ENCODE results near the gene SCAPER.
"Not testable (repeated sequence)": the region's sequence is repeated elsewhere in the genome, so short reads cannot be mapped to it uniquely, and the experiment has no call there.

The SCAPER gene

DNA sequence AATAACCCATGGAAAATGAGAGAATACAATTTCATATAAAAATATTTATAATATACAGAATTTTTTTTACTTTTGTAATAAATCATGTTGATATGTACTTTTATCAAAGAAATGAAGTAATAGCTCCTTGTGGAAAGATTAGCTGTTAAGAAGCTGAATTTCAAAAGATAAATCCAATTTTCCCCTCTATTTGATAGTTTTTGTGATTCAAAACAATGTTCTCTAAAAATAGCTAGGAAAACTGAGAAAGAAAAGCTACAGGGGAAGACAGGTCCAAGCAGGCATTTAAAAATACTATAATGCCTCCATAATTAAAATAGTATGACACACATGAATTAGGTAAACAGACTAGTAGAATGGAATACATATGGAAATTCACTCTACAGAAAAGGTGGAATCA lies 44.9 kb downstream of the SCAPER start:
- no peak for DNase-seq

DNA sequence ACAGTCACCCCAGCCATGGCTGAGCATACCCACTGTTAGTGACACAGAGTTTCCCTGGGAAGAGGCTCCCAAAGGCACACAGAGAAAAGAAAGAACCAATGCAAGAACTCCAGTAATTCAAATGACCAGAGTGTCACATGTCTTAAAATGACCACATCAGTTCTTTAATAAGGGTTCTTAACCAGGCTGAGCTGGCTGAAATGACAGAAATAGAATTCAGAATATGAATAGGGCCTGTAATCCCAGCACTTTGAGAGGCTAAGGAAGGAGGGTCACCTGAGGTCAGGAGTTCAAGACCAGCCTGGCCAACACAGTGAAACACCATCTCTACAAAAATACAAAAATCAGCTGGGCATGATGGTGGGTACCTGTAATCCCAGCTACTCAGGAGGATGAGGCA lies 54.8 kb downstream of the SCAPER start:
- not testable (repeated sequence) for DNase-seq

DNA sequence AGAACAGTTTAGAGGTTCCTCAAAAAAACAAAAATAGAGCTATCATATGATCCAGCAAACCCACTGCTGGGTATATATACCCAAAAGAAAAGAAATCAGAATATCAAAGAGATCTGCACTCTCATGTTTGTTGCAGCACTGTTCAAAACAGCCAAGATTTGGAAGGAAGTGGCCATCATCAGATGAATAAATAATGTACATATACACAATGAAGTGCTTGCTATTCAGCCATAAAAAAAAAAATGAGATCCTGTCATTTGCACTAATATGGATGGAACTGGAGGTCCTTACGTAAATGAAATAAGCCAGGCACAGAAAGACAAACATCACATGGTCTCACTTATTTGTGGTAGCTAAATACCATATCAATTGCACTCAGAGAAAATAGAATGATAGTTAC lies 58.4 kb downstream of the SCAPER start:
- DNase-seq: no peak

DNA sequence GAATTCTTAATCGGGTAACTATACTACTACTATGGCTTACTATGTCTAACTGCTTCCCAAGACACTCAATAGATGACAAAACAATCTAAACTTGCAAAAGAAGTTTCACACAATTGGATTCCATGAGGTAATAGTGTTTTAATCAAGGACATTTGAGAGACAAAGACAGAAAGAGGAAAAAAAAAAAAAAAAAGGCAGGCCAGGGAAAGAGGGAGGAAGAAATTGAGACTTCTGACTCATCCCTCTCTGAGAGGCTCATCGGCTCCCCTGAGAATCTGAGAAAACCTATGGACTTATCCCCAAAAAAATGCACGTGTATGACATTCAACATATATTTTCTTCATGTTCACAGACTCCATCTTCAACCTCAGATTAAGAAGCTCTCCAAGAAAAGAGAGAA lies 61.0 kb downstream of the SCAPER start:
- DNase-seq: no peak

DNA sequence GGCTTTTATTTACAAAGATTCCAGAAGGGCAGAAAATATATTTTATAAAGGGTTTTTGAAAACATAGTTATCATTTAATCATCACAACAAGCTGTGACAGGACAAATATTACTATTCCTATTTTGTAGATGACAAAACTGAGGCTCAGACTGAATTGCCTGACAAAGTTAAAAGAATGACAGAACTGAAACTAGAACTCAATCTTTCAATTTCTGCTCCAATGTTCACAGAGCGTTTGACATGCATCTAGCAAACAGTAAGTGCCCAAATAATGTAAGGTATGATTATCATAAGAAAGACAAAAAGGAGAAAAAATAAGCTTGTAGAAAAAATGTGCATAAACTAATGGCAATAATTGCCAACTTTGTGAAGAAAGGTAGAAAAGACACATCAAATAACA lies 61.9 kb downstream of the SCAPER start:
- no peak for DNase-seq

DNA sequence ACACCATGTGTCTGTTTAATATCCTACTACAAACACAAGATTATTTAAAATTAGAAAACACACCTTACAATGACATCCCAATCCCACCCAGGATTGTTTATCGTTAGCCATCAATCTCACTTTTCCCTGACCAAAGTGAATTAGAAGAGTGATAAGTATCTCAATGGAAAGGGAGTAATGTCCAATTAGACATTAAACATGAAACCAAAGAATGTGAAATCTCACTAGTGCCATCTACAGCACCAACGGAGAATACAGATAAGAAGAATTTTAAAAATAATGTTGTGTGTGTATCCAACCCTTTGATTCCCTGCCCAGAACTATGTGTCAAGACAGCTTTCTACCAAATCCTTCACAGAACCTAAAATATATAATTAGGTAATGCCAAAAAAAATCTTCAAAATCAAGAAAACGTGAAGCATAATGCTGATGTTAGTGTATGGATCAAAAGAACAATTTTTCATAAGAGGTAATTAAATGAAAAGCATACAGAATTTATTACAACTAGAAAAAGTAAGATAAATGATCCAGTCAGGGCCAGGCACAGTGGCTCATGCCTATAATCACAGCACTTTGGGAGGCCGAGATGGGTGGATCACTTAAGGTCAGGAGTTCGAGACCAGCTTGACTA lies 64.2 kb downstream of the SCAPER start:
- DNase-seq: peak; percentile 5 to 37

DNA sequence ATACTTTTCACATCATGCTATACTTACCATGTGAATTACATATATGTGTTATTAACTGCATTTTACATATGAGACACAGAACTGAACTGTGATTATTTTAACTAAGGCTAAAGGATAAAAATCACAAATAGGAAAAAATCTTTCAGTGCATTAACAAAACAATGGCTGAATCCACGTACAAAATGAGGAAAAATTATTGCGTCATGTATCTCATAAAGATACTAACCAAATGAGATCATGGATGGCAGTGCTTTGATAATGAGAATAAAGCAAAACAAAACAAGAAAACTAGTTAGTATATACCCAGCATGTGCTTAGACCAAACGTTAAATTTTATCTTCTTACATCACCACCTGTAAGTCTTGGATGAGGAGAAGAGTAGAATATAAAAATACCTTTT lies 66.0 kb downstream of the SCAPER start:
- DNase-seq: no peak

DNA sequence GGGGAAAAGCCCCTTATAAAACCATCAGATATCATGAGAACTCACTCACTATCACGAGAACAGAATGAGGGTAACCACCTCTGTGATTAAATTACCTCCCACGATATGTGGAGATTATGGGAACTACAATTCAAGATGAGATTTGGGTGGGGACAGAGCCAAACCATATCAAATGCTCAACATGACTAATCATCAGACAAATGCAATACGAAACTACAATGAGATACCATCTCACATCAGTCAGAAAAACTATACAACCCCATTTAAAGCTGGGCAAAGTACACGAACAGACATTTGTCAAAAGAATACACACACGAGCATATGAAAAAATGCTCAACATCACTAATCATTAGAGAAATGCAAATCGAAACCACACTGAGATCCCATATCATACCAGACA lies 67.7 kb downstream of the SCAPER start:
- no peak for DNase-seq

DNA sequence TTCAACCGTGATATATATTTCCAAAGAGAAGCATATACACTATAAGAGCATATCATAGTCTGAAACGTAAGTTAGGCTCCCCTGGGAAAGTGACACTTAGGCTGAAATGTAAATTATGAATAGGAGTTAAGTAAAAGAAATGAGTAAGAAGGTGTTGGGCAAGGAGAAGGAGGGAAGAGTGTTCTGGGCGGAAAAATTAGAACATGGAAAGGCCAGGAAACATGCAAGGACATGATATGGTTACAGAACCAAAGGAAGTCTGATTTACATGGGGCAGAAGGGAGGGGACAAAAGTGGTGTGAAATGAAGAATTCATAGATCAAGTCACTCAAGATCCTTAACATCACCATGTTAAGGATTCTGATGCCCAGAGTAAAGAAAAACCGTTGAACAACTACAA lies 75.2 kb downstream of the SCAPER start:
- DNase-seq: no peak

DNA sequence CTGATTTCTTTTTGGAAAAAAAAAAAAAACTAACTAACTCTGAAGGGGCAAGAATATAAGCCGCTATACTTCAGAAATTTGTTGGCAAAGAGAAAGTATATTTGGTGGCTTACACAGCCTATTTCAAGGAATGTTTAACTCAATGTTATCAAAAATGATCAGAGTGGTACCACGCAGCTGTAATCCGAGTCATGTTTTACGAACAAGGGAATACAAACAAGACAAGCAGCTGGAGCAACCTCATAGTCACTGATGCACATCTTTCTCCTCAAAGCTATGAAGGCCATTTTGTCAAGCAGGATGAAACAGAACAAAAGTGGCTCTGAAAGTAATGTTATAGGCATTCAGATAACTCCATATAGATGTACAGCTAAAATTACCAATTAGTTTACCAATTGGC lies 81.2 kb downstream of the SCAPER start:
- DNase-seq: no peak

DNA sequence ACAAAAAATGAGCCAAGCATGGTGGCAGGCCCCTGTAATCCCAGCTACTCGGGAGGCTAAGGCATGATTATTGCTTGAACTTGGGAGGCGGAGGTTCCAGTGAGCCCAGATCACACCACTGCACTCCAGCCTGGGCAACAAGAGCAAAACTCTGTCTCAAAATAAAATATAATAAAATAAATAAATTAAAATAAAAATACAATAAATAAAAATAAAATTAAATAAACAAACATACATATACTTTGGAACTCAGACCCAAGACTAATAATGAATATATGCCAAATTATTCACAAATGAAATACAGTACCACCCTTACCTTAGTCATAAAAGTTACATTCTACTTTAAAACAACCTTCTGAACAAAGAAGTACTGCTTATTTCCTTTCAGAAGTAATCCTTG lies 81.8 kb downstream of the SCAPER start:
- DNase-seq: no peak

DNA sequence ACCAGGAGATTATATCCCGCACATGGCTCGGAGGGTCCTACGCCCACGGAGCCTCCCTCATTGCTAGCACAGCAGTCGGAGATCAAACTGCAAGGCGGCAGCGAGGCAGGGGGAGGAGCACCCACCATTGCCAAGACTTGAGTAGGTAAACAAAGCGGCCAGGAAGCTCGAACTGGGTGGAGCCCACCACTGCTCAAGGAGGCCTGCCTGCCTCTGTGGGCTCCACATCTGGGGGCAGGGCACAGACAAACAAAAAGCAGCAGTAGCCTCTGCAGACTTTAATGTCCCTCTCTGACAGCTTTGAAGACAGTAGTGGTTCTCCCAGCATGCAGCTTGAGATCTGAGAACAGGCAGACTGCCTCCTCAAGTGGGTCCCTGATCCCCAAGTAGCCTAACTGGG lies 86.2 kb downstream of the SCAPER start:
- not testable (repeated sequence) for DNase-seq

DNA sequence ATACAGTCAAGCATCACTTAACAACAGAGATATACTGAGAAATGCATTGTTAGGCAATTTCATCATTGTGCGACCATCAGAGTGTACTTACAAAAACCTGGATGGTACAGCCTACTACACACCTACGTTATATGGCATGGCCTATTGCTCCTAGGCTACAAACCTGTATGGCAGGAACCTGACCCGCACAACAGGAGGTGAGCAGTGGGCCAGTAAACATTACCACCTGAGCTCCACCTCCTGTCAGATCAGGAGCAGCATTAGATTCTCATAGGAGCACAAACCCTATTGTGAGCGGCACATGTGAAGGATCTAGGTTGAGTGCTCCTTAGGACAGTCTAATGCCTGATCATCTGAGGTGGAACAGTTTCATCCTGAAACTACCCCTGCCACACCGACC lies 89.7 kb downstream of the SCAPER start:
- no peak for DNase-seq

DNA sequence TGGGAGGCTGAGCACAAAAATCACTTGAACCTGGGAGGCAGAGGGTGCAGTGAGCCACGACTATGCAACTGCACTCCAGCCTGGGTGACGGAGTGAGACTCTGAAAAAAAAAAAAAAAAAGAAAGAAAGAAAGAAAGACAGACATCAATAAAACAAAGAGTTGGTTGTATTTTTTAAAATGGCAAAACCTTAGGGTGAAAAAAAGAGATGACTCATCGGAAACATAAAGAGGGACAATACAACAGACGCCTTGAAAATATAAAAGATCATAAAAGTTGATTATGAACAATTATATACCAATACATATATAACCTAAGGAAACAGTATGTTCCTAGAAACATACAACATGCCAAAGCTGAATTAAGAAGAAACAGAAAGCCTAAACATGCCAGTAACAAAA lies 92.8 kb downstream of the SCAPER start:
- no peak for DNase-seq

DNA sequence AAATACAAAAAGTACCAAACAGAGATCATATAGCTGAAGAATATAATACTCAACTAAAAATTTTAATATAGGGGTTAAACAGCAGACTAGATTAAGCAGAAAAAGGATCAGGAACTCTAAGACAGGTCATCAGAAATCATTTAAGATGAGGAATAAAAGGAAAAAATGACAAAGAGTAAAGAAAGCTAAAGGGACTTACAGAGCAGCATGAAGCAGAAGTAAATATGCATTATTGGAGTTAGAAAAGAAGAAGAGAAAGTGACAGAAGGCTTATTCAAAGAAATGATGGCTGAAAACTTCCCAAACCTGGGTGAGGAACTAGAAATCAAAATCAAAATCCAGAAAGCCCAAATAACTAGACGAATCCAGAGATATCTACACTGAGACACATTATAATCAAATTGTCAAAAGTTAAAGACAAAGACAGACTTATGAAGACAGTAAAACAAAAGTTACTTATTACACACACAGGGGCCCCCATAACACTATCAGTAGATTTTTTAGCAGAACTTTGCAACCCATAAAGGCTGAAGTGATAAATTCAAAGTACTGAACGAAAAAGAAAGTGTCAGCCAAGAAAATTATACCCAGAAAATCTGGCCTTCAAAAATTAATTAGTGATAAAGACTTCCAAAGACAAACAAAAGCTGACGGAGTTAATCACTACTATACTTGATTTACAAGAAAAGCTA lies 95.6 kb downstream of the SCAPER start:
- DNase-seq: peak; percentile 2 to 17

DNA sequence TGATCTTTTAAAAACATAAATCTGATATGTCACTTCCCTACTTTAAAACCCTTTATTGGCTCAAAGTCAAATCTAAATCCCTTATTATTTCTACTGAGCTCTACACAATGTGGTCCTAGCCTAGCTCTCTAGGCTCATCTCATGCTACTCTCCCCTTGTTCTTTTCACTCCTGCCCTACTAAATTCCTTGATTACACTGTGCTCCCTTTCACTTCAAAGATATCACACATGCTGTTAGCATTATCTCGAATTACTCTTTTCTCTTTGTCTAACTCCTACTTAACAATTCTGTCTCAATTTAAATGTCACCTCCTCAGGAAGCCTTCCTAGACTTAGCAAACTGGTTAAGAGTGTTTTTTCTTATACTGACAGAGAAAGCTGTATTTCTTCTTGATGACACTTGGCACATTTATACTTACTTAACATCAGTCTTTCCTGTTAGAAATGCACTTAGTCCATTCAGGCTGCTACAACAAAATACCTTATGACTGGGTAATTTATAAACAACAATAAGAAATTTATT lies 102.0 kb downstream of the SCAPER start:
- no peak for DNase-seq

DNA sequence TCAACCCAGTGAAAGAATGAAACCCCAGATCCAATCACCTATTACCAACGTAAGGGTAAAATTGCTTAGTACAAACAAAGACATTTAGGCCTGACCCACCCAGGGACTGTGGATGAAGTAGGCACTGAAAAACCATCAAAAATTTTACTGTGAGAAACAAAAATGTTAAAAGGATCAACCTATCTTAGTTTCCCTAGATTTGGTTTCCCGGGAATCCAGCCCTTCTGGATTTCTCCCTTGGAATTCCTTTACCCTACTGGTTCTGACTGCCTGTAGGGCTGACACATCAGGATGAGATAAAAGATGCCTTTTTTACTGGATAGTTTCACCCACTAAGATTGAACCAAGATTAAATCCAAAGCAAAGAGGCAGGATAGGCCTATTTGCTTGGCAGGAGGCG lies 102.7 kb downstream of the SCAPER start:
- no peak for DNase-seq

DNA sequence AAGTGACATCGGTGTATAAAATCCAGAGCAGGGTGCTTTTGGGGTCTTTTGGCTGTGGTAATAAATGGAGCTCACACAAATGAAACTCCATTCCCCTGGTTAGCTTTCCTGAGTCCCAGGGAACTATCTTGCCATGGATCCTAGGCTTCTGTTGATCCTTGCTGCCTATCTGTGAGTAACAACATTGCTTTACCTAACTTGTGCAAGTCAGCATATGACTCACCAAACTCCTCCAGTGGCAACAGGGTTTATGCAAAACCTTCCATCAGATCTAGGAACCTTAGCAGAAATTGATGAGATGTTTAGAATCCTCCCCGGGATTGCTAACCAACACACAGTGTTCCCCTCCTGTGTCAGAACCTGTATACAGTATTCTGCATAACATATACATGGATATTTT lies 105.4 kb downstream of the SCAPER start:
- DNase-seq: peak in 1 of 2 donors; percentile 15

DNA sequence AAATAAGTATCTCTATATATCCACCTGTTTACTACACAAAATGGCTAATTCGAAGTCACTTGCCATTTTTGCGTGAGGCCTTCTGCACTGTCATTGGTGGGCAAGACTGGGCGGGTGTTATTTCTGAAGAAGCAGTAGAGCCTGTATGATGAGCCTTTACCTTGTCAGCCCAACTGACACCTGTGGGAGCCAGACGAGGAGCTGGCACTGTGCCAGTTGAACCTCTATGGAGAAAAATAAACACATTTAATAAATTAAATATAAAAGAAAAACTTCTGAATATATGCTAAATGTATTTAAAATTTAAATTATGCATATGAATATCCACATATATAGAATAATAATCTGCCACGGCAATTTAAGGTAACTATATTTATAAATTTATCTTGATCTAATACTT lies 109.9 kb downstream of the SCAPER start:
- no peak for DNase-seq

DNA sequence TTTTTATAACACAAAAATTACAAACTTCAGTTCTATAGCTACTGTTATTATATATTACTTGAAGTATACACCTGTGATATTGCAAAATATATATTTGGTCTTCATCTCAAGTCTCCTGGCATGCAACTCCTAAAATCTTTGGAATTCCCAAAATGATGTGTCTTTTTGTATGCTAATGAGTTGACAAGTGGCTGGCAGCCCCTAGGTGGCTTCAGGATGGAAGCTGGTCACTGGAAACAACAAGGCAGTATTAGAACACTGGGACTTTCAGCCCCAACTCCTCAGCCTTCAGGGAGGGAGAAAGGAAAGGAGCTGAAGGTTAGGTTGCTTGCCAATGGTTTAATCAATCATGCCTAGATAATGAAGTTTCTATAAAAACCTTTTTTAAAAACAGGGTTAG lies 112.0 kb downstream of the SCAPER start:
- no peak for DNase-seq

DNA sequence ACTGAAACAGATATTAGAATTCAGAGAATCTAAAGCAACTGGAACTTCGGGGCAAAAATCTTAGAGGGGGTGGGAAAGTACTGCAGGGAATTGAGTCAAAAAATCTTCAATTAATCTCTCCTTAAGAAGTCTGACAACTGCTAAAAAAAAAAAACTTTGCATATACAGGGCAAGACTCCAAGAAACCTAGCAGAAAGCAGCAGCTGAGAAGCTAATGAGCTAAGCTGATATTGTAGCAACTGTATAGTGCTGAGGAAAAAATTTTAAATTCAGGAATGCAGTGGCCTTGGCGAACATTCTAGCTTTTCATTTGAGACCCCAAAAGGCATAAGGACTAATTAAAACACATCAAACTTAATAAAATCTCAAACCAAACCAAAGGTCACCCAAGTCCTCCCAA lies 113.6 kb downstream of the SCAPER start:
- no peak for DNase-seq

DNA sequence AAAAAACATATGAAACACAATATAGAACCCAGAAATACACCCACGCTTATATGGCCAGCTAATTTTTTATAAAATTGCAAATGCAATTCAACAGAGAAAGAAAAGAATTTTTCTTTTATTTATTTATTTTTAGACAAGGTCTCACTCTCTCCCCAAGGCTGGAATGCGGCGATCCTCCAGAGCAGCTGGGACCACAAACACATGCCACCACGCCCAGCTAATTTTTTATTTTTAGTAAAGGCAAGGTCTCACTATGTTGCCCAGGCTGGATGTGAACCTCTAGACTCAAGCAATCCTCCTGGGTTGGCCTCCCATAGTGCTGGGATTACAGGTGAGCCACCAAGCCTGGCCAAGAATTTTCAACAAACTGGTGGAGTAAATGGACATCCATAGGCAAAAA lies 117.9 kb downstream of the SCAPER start:
- DNase-seq: no peak

DNA sequence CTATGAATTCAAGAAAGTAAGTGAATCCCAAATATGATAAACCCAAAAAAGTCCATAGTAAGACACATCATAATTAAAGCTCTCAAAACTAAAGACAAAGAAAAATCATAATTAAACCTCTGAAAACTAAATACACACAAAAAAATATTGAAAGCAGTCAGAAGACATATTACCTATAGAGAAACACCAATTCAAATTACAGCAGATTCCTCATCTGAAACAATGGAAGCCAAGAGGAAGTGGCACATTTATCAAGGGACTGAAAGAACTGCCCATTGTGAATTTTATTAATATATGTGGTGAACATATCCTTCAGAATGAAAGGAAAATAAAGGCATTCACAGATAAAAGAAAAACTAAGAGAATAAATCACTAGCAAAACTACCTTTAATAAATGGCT lies 128.2 kb downstream of the SCAPER start:
- DNase-seq: no peak

DNA sequence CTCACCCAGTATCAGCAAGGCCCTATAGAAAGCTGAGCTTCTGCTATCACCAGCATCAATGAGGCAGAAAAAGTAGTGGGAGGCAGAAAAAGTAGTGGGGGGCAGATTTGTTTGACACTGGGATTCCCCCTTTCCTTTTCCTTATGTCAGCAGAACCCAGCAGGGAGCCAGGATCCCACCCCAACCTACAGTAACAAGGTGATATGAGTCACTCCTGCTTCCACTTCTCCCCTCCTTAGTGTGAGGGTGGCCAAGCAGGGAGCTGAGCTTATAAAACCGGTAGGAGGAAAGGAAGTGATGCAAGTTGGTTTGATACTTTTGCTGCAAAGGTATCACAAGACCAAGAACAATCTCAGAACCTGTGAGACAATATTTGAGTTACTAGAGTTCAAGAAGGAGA lies 128.7 kb downstream of the SCAPER start:
- no peak for DNase-seq

DNA sequence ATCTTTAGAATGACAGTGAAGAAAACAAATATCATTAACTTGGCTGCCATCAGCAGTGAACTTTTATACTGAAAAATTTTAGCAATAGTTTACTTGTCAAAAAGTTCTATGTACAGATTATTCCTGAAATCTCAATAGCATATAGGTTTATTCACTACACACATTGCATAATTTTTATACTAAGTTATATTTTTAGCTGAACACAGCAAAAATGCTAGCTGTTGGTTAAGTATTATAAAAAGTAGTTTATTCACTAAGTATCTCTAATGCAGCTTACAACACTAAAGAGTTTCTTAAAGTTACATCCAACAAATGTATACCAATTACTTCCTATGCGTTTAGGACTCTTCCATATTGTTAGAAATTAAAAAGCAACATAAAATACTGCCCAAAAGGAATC lies 131.9 kb downstream of the SCAPER start:
- DNase-seq: no peak
